HEK293 (cell line): Measurements from ENCODE around the gene MYCBPAP.

Experiments used
- CTCF ChIA-PET: fragments of 350-600 bp; formaldehyde crosslinking; extraction: SDS; loops from one replicate; lab custom pipeline; 2021; ENCODE audit warnings: antibody characterized with exemption; lab: Yijun Ruan, JAX
- POLR2A ChIA-PET: fragments of 300-600 bp; formaldehyde crosslinking; extraction: SDS; loops from one replicate; lab custom pipeline; 2020; ENCODE audit warnings: antibody characterized with exemption, inconsistent platforms; lab: Yijun Ruan, JAX
- H3K27ac ChIP-seq: fragments of 200-500 bp; sonication (Bioruptor generic); 2 replicates; pipeline ENCODE4 v1.5.1; 2014; ENCODE audit warnings: low read depth, low read length, control low read depth, inconsistent platforms; ENCODE audit errors: extremely low read depth
- H3K36me3 ChIP-seq, 2 experiments: fragments of 200-500 bp in 1 of 2; sonication (Bioruptor generic) in 1 of 2; 1 replicate in 1 of 2; 2 replicates in 1 of 2; pipeline ENCODE4 v1.5.1; 2014 to 2017; ENCODE audit warnings: inconsistent platforms in 2 of 2, low read length in 2 of 2; ENCODE audit not compliant: control insufficient read depth in 2 of 2, insufficient read depth in 1 of 2
- H3K4me1 ChIP-seq: fragments of 200-500 bp; sonication (Bioruptor generic); 2 replicates; pipeline ENCODE4 v1.5.1; 2014; ENCODE audit warnings: mild to moderate bottlenecking, low read length, inconsistent platforms; ENCODE audit not compliant: control insufficient read depth, insufficient read depth
- H3K4me3 ChIP-seq: 2 replicates; pipeline ENCODE4 v1.5.1; 2011; ENCODE audit warnings: low read depth, mild to moderate bottlenecking, control low read depth, low read length, moderate library complexity
- H3K9me3 ChIP-seq: fragments of 200-500 bp; sonication (Bioruptor generic); 2 replicates; pipeline ENCODE4 v1.5.1; 2014; ENCODE audit warnings: low read depth, low read length, inconsistent platforms; ENCODE audit not compliant: control insufficient read depth, insufficient read depth
- BCL11A ChIP-seq: fragments of 450-650 bp; formaldehyde crosslinking; IDR thresholded peaks from 2 replicates; pipeline ENCODE4 v1.5.1; 2016; ENCODE audit warnings: low read depth, missing biosample characterization, missing genetic modification characterization
- RBAK ChIP-seq: fragments of 450-650 bp; formaldehyde crosslinking; IDR thresholded peaks from 2 replicates; pipeline ENCODE4 v1.5.1; 2016; ENCODE audit warnings: missing biosample characterization, missing genetic modification characterization
- SP2 ChIP-seq: fragments of 450-650 bp; formaldehyde crosslinking; IDR thresholded peaks from 2 replicates; pipeline ENCODE4 v1.5.1; 2016; ENCODE audit warnings: missing biosample characterization, missing genetic modification characterization
- ZBTB48 ChIP-seq: fragments of 450-650 bp; formaldehyde crosslinking; IDR thresholded peaks from 2 replicates; pipeline ENCODE4 v1.5.1; 2016; ENCODE audit warnings: missing biosample characterization, missing genetic modification characterization
- ZNF146 ChIP-seq: fragments of 450-650 bp; formaldehyde crosslinking; IDR thresholded peaks from 2 replicates; pipeline ENCODE4 v1.5.1; 2016; ENCODE audit warnings: missing biosample characterization, missing genetic modification characterization
- ZNF184 ChIP-seq: fragments of 450-650 bp; IDR thresholded peaks from 2 replicates; pipeline ENCODE4 v1.5.1; 2018; ENCODE audit warnings: missing biosample characterization, mild to moderate bottlenecking, missing genetic modification characterization
- ZNF354C ChIP-seq: fragments of 450-650 bp; formaldehyde crosslinking; IDR thresholded peaks from 2 replicates; pipeline ENCODE4 v1.5.1; 2016; ENCODE audit warnings: missing biosample characterization, missing genetic modification characterization, low read depth, borderline replicate concordance
- ZNF473 ChIP-seq: fragments of 450-650 bp; formaldehyde crosslinking; IDR thresholded peaks from 2 replicates; pipeline ENCODE4 v1.5.1; 2017; ENCODE audit warnings: missing biosample characterization, missing genetic modification characterization
- ZNF585B ChIP-seq: fragments of 450-650 bp; formaldehyde crosslinking; IDR thresholded peaks from 2 replicates; pipeline ENCODE4 v1.5.1; 2016; ENCODE audit warnings: missing biosample characterization, missing genetic modification characterization
- ZNF654 ChIP-seq: fragments of 450-650 bp; formaldehyde crosslinking; IDR thresholded peaks from 2 replicates; pipeline ENCODE4 v1.5.1; 2016; ENCODE audit warnings: low read depth, missing biosample characterization, missing genetic modification characterization
- ZNF670 ChIP-seq: fragments of 450-650 bp; formaldehyde crosslinking; IDR thresholded peaks from 2 replicates; pipeline ENCODE4 v1.5.1; 2016; ENCODE audit warnings: missing biosample characterization, missing genetic modification characterization, low read depth
- ZSCAN23 ChIP-seq: fragments of 450-650 bp; formaldehyde crosslinking; IDR thresholded peaks from 2 replicates; pipeline ENCODE4 v1.5.1; 2016; ENCODE audit warnings: missing biosample characterization, missing genetic modification characterization
- TF ChIP-seq, protein P1 (sequence below): fragments of 450-650 bp; formaldehyde crosslinking; IDR thresholded peaks from 2 replicates; pipeline ENCODE4 v1.5.1; 2016; ENCODE audit warnings: missing biosample characterization, missing genetic modification characterization, borderline replicate concordance
- TF ChIP-seq, protein P2 (sequence below): fragments of 450-650 bp; formaldehyde crosslinking; IDR thresholded peaks from 2 replicates; pipeline ENCODE4 v1.5.1; 2016; ENCODE audit warnings: missing biosample characterization, missing genetic modification characterization
- TF ChIP-seq, protein P3 (sequence below): fragments of 450-650 bp; formaldehyde crosslinking; IDR thresholded peaks from 2 replicates; pipeline ENCODE4 v1.5.1; 2016; ENCODE audit warnings: missing biosample characterization, missing genetic modification characterization
- TF ChIP-seq, protein P4 (sequence below): fragments of 450-650 bp; formaldehyde crosslinking; IDR thresholded peaks from 2 replicates; pipeline ENCODE4 v1.5.1; 2016; ENCODE audit warnings: missing biosample characterization, missing genetic modification characterization
- TF ChIP-seq, protein P5 (sequence below): fragments of 450-650 bp; formaldehyde crosslinking; IDR thresholded peaks from 2 replicates; pipeline ENCODE4 v1.5.0; 2017; ENCODE audit warnings: missing biosample characterization, missing genetic modification characterization, borderline replicate concordance
- TF ChIP-seq, protein P6 (sequence below): fragments of 450-650 bp; formaldehyde crosslinking; IDR thresholded peaks from 2 replicates; pipeline ENCODE4 v1.5.1; 2017; ENCODE audit warnings: missing biosample characterization, missing genetic modification characterization
- TF ChIP-seq, protein P7 (sequence below): fragments of 450-650 bp; formaldehyde crosslinking; IDR thresholded peaks from 2 replicates; pipeline ENCODE4 v1.5.1; 2016; ENCODE audit warnings: missing biosample characterization, missing genetic modification characterization

Gene MYCBPAP

DNA sequence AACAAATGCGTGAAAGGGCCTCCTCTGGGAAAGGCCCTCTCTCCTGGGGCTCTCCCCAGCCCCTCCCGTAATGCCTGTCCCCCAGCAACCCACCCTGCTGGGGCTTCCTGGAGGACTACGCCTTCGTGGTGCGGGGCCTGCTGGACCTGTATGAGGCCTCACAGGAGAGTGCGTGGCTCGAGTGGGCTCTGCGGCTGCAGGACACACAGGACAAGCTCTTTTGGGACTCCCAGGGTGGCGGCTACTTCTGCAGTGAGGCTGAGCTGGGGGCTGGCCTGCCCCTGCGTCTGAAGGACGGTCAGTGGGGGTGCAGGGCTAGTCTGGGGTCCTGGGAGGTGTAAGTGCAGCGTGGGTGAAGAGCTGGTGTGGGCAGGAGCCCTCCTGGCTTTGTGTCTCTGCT, 43.6 kb downstream of the MYCBPAP start:
- TF ChIP-seq, protein P1, sequence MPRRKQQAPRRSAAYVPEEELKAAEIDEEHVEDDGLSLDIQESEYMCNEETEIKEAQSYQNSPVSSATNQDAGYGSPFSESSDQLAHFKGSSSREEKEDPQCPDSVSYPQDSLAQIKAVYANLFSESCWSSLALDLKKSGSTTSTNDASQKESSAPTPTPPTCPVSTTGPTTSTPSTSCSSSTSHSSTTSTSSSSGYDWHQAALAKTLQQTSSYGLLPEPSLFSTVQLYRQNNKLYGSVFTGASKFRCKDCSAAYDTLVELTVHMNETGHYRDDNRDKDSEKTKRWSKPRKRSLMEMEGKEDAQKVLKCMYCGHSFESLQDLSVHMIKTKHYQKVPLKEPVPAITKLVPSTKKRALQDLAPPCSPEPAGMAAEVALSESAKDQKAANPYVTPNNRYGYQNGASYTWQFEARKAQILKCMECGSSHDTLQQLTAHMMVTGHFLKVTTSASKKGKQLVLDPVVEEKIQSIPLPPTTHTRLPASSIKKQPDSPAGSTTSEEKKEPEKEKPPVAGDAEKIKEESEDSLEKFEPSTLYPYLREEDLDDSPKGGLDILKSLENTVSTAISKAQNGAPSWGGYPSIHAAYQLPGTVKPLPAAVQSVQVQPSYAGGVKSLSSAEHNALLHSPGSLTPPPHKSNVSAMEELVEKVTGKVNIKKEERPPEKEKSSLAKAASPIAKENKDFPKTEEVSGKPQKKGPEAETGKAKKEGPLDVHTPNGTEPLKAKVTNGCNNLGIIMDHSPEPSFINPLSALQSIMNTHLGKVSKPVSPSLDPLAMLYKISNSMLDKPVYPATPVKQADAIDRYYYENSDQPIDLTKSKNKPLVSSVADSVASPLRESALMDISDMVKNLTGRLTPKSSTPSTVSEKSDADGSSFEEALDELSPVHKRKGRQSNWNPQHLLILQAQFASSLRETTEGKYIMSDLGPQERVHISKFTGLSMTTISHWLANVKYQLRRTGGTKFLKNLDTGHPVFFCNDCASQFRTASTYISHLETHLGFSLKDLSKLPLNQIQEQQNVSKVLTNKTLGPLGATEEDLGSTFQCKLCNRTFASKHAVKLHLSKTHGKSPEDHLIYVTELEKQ (tag by site-specific recombination) = no peak
- TF ChIP-seq, protein P2, sequence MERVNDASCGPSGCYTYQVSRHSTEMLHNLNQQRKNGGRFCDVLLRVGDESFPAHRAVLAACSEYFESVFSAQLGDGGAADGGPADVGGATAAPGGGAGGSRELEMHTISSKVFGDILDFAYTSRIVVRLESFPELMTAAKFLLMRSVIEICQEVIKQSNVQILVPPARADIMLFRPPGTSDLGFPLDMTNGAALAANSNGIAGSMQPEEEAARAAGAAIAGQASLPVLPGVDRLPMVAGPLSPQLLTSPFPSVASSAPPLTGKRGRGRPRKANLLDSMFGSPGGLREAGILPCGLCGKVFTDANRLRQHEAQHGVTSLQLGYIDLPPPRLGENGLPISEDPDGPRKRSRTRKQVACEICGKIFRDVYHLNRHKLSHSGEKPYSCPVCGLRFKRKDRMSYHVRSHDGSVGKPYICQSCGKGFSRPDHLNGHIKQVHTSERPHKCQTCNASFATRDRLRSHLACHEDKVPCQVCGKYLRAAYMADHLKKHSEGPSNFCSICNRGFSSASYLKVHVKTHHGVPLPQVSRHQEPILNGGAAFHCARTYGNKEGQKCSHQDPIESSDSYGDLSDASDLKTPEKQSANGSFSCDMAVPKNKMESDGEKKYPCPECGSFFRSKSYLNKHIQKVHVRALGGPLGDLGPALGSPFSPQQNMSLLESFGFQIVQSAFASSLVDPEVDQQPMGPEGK (tag by site-specific recombination) = no peak
- TF ChIP-seq ZNF146 (tag by site-specific recombination) (no peak), ZNF473 (no peak), SP2 (tag by site-specific recombination) (no peak), ZNF670 (tag by site-specific recombination) (no peak), ZBTB48 (tag by site-specific recombination) (no peak), RBAK (tag by site-specific recombination) (no peak), ZNF354C (tag by site-specific recombination) (no peak), ZNF184 (tag by site-specific recombination) (no peak), ZNF585B (tag by site-specific recombination) (no peak), BCL11A (no peak), ZNF654 (tag by site-specific recombination) (no peak), ZSCAN23 (tag by site-specific recombination) (no peak)
- TF ChIP-seq, protein P3, sequence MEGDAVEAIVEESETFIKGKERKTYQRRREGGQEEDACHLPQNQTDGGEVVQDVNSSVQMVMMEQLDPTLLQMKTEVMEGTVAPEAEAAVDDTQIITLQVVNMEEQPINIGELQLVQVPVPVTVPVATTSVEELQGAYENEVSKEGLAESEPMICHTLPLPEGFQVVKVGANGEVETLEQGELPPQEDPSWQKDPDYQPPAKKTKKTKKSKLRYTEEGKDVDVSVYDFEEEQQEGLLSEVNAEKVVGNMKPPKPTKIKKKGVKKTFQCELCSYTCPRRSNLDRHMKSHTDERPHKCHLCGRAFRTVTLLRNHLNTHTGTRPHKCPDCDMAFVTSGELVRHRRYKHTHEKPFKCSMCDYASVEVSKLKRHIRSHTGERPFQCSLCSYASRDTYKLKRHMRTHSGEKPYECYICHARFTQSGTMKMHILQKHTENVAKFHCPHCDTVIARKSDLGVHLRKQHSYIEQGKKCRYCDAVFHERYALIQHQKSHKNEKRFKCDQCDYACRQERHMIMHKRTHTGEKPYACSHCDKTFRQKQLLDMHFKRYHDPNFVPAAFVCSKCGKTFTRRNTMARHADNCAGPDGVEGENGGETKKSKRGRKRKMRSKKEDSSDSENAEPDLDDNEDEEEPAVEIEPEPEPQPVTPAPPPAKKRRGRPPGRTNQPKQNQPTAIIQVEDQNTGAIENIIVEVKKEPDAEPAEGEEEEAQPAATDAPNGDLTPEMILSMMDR (tag by site-specific recombination) = no peak
- TF ChIP-seq, protein P4, sequence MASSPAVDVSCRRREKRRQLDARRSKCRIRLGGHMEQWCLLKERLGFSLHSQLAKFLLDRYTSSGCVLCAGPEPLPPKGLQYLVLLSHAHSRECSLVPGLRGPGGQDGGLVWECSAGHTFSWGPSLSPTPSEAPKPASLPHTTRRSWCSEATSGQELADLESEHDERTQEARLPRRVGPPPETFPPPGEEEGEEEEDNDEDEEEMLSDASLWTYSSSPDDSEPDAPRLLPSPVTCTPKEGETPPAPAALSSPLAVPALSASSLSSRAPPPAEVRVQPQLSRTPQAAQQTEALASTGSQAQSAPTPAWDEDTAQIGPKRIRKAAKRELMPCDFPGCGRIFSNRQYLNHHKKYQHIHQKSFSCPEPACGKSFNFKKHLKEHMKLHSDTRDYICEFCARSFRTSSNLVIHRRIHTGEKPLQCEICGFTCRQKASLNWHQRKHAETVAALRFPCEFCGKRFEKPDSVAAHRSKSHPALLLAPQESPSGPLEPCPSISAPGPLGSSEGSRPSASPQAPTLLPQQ = no peak
- TF ChIP-seq, protein P5, sequence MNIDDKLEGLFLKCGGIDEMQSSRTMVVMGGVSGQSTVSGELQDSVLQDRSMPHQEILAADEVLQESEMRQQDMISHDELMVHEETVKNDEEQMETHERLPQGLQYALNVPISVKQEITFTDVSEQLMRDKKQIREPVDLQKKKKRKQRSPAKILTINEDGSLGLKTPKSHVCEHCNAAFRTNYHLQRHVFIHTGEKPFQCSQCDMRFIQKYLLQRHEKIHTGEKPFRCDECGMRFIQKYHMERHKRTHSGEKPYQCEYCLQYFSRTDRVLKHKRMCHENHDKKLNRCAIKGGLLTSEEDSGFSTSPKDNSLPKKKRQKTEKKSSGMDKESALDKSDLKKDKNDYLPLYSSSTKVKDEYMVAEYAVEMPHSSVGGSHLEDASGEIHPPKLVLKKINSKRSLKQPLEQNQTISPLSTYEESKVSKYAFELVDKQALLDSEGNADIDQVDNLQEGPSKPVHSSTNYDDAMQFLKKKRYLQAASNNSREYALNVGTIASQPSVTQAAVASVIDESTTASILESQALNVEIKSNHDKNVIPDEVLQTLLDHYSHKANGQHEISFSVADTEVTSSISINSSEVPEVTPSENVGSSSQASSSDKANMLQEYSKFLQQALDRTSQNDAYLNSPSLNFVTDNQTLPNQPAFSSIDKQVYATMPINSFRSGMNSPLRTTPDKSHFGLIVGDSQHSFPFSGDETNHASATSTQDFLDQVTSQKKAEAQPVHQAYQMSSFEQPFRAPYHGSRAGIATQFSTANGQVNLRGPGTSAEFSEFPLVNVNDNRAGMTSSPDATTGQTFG (tag by site-specific recombination) = no peak
- TF ChIP-seq, protein P6, sequence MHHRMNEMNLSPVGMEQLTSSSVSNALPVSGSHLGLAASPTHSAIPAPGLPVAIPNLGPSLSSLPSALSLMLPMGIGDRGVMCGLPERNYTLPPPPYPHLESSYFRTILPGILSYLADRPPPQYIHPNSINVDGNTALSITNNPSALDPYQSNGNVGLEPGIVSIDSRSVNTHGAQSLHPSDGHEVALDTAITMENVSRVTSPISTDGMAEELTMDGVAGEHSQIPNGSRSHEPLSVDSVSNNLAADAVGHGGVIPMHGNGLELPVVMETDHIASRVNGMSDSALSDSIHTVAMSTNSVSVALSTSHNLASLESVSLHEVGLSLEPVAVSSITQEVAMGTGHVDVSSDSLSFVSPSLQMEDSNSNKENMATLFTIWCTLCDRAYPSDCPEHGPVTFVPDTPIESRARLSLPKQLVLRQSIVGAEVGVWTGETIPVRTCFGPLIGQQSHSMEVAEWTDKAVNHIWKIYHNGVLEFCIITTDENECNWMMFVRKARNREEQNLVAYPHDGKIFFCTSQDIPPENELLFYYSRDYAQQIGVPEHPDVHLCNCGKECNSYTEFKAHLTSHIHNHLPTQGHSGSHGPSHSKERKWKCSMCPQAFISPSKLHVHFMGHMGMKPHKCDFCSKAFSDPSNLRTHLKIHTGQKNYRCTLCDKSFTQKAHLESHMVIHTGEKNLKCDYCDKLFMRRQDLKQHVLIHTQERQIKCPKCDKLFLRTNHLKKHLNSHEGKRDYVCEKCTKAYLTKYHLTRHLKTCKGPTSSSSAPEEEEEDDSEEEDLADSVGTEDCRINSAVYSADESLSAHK (tag by site-specific recombination) = no peak
- TF ChIP-seq, protein P7, sequence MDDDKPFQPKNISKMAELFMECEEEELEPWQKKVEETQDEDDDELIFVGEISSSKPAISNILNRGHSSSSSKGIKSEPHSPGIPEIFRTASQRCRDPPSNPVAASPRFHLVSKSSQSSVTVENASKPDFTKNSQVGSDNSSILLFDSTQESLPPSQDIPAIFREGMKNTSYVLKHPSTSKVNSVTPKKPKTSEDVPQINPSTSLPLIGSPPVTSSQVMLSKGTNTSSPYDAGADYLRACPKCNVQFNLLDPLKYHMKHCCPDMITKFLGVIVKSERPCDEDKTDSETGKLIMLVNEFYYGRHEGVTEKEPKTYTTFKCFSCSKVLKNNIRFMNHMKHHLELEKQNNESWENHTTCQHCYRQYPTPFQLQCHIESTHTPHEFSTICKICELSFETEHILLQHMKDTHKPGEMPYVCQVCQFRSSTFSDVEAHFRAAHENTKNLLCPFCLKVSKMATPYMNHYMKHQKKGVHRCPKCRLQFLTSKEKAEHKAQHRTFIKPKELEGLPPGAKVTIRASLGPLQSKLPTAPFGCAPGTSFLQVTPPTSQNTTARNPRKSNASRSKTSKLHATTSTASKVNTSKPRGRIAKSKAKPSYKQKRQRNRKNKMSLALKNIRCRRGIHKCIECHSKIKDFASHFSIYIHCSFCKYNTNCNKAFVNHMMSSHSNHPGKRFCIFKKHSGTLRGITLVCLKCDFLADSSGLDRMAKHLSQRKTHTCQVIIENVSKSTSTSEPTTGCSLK (tag by site-specific recombination) = no peak
- POLR2A ChIA-PET = interaction anchor here (0.8 kb wide), 1 partner anchor 141 kb away, joined by 3 read pairs; no protein-coding TSS in a partner anchor
- H3K4me1 ChIP-seq = peaks cover 8% of the 10 kb centered on the region

More for the DNA sequence above, 43.6 kb downstream of the MYCBPAP start:
- Histone ChIP-seq H3K27ac (no peak overlapping the region), H3K4me3 (no peak overlapping the region), H3K36me3 (peaks cover 0 to 34% of the 10 kb centered on the region in 2 experiments; a peak in 2 of 3 replicates), H3K9me3 (no peaks in the 10 kb centered on the region)
- CTCF ChIA-PET = interaction anchor here (1.0 to 7.4 kb wide), 12 partner anchors 8 to 257 kb away, joined by 3 to 231 read pairs (median 8); partner anchors contain the start of gene CACNA1G
